HTR-8/SVneo (cell line): Measurements from ENCODE around the gene PRKCZ.

Experiments
- DNase-seq: peaks from one replicate; pipeline ENCODE4 v3.0.0; 2011; ENCODE audit warnings: low spot score, mixed read lengths; ENCODE audit not compliant: insufficient read length
- FAIRE-seq: peaks from 2 replicates; lab custom pipeline; 2011; peaks lifted over from hg19 to GRCh38; lab: Jason Lieb, UNC

The PRKCZ gene

DNA sequence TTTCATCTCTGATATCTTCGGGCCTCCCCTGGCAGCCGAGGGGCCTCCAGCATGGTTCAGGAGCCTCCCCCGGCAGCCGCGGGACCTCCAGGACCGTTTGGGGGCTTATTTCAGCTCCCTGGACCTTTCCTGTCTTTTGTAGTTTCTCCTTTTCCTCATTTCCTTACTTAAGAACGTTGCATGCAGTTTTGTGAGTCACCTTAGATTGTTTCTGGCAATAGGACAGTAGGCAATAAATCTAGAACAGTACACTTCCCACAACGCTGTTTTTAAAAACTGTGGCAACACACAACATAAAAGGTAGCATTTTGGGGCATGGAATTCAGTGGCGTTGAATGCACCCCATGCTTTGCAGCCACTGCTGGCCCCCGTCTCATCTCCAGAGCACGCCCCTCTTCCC, 120.0 kb downstream of the PRKCZ start:
- no peak for FAIRE-seq
- no peak for DNase-seq

DNA sequence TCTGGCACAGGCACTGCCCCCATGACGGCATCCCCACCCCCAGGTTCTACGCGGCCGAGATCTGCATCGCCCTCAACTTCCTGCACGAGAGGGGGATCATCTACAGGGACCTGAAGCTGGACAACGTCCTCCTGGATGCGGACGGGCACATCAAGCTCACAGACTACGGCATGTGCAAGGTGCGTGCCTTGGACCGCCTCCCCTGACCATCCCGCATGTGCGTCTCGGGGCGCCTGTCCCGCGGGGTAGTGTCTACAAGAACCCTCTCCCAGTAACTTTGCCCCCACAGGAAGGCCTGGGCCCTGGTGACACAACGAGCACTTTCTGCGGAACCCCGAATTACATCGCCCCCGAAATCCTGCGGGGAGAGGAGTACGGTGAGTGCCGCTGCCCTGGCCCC, 121.8 kb downstream of the PRKCZ start:
- DNase-seq (no peak), FAIRE-seq (no peak)

DNA sequence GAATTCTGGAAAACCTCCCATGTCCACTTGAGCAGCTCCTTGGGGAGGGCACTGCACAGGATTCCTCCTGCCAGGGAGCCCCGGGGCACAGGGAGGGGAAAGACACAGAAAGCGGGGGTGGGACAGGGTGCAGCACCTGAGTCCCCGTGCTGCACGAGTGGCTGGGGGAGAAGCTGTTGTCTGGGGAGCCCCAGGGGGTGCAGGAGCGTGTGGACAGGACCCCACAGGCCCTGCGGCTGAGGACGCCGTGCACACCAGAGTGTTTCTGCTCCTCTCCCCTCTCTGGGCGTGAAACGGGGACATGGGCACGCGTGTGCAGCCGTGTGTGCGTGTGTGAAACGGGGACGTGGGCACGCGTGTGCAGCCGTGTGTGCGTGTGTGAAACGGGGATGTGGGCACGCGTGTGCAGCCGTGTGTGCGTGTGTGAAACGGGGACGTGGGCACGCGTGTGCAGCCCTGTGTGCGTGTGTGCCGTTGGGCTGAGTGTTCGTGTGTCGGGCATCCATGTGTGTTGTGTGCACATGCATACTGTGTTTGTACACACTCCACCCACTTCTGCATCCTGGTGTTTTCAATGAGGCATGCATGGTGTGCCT, 122.4 kb downstream of the PRKCZ start:
- FAIRE-seq (peak; percentile 52), DNase-seq (no peak)

DNA sequence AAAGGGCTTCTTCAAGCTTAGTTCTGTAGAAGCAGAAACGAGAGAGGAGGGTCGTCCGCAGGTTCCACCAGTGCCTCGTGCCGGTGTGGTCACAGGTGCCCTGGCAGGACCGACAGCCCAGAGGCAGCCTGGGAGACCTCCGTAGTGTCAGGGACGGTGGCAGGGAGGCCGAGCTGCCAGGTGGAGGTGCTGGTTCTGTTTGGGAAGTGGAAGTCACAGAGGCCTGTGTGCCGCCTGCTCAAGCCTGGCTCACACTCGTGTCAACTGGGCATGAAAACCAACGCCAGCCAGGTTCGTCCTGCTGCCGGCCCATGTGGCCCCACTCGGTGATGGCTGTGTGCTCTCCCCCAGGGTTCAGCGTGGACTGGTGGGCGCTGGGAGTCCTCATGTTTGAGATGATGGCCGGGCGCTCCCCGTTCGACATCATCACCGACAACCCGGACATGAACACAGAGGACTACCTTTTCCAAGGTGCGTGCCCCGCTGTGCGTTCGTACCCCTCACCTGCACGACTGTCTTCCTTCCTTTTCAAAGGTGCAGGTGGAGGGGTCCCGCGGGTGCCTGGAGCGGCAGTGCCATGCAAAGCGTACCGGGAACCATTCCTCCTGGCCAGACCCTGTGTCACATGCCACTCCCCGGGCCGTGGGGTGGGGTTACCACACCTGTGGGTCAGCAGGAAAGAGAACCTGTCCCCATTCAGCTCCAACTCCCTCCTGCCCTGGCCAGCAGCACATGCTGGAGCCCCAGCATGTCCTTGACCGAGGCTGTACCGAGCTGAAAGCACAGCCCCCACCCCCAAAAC, 123.5 kb downstream of the PRKCZ start:
- FAIRE-seq (no peak), DNase-seq (no peak)

DNA sequence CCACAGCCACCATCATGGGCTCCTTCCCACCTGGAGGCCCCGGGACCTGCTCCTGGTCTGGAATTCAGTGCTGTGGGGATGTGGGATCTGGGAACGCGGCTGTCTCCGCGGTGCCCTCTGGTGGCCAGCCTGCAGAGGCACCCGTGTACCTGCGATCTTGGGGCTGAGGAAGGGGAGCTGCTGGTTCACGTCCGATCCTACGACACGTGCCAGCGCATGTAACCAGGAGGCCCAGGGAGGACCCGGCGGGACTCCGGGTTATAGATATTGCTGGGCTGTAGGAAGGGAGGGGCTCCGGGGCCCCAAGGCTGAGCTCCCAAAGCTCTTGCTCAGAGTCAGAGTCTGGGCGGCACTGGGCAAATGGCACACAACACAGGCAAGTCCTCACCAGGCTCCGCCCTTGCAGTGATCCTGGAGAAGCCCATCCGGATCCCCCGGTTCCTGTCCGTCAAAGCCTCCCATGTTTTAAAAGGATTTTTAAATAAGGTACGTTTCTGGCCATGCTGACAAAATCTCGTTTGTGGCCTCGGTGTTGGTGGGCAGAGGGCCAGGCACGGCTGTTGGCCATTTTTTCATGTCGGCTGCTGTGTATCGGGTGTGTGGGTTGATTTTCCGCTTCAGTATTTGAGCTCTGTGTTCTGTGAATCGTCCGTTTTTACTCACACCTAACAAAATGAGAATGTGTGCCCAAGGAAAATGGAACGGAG, 124.3 kb downstream of the PRKCZ start:
- no peak for FAIRE-seq
- peak; percentile 79 for DNase-seq

DNA sequence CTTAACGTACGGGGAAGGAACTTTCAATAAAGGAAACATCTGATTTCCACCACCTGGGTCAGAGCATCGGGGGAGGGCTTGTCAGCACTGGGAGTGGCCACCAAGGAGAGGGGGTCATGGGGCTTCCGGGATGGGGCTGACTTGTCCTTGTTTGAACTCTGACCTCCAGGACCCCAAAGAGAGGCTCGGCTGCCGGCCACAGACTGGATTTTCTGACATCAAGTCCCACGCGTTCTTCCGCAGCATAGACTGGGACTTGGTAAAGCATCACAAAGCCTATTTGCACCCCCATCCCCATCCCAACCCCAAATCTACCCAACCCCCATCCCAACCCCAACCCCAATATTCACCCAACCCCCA, 124.8 kb downstream of the PRKCZ start:
- DNase-seq (no peak), FAIRE-seq (no peak)

DNA sequence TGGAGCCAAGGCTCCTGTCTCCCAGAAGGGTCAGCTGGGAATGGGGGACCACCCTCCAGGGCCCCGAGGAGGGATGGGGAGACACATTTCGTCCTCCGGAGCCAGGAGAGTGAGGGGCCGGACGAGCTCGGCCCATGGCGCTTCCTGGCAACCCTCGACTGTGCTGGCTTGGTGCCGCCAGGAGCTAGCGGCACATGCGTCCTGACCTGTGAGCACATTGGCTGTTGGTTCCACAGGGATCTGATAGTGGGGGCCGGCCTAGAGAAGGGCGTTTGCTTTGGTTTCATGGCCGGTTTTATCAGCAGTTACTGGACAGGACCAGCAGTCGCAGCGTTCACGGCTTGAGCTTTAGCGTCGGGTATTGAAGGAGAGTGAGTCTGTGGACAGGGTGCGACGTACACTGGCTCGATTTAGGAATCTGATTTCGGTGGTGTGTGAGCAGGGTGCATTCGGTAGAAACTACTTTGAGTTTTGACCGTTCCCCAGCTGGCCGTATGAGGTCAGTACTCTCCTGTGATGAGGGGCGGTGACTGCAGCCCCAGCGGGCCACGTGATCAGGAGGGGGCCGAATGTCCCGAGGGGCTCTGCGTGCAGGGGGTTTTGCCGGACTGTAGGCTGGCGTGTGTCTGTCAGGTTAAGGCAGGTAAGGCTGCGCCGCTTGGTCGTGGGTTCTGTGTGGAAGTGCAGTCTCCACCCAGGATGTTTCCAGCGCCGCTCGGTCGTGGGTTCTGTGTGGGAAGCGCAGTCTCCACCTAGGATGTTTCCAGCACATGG, 125.7 kb downstream of the PRKCZ start:
- FAIRE-seq, result no peak
- DNase-seq, result no peak

DNA sequence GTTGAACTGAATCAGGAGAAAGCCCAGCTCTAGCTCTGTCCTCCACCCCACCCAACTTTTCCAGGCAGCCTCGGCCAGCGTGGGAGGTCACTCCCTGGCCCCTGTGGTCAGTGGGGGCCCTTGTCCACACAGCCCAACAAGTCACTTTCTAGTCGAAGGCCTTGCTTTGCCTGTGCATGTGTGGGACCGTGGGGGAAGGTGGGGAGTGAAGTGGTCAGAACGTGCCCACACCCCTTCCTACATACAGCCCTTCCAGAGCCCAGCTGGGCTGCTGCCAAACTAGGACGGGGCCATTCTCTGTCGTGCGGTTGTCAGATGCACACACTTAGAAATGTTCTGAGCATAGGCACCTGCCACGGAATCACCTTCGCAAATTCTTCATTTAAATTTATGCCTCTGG, 126.4 kb downstream of the PRKCZ start:
- FAIRE-seq (no peak), DNase-seq (no peak)

DNA sequence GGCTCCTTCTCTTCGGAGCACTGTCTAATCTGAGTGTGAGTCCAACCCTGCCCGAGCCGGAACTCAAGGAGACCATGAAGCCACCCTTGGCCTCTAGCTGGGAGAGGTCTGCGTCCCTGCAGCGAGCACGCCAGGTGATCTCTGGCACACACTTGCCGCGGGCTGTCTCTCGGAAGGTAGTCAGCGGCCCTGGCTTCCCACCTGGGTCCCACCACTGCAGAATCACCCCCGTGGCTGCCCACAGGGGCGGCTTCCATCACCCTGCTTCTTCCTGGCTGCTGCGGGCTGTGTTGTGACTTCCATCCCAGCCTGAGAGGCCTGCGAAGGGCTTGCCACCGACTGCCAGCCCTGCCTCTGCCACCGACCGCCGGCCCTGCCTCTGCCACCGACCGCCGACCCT, 127.3 kb downstream of the PRKCZ start:
- FAIRE-seq, result no peak

DNA sequence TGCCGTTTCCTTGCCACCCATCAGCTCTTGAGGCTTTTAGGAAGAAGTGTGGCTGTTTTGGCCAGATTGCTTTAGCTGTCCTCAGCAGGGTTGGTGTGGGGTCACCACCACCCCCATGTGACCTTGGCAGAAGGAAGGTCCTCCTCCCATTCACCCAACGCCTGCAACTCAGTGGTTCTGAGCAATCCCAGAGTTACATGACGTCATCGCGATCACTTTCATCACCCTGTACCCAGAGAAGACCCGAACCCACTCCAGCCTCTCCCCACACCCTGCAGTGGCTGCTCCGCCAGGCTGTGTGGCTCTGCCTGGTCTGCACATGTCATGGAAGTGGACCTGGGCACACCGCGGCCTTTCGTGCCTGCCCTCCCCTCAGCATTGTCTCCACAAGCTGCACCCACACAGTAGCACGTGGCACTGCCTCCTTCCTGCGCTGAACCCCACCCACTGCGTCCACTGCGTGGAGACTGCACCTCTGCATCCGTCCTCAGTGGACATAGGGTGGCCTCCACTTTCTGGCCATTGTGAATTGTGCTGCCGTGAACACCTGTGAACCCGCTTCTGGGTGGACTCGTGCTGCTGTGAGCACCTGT, 127.8 kb downstream of the PRKCZ start:
- no peak for DNase-seq

More for the DNA sequence above, 127.3 kb downstream of the PRKCZ start:
- no peak for DNase-seq

DNA sequence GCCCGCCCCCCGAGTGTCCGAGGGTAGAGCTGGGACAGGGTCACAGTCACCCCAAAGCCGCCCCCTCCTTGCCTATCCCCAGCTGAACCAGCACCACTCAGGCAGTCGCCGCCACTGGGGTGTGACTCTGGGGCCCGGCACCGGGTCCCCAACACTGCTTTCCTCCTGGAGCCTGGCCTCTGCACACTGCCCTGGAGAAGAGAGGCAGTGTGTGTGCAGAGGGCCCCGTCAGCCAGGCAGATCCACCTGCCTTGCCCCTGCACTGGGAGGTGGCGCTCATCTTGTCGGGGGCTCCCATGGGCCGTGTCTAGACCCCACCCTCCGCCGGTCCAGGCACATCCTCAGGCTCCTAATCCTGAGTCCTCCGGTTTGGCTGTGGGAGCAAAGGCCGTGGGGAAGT, 128.7 kb downstream of the PRKCZ start:
- no peak for DNase-seq

More for the DNA sequence above, 127.8 kb downstream of the PRKCZ start:
- no peak for FAIRE-seq

DNA sequence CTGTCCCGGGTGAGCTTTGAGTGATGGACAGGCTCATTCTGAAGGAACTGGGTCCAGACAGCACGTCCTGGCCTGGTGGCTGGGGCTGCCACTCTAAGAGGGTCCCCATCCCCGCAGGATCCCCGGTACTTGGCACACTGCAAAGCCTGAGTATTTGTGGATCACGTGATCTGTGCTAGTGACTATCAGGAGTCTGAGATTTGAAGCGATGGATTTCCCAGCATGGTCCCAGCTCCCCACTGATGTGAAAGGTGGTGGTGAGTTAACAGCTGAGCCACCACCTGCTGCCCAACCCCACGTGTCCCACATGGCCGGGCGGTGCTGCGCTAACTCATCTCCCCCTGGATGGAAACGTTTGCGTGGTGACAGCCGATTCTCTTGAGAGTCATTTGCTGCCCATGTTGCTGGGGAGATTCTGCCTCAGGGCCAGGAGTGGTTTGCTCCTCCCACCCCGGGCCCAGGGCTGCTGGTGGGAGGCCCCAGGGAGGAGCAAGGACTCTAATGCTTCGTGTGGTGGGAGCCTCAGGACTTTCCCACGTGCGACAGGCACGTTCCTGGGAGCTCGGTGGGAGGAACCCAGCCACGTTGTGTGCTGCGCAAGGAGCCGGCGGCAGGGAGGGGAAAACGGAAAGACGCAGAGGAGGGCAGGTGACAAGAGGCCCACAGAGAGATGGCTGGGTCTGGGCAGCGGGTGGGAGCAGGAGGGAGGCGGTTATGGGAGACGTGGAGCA, 129.2 kb downstream of the PRKCZ start:
- FAIRE-seq, result no peak
- no peak for DNase-seq

More for the DNA sequence above, 128.7 kb downstream of the PRKCZ start:
- FAIRE-seq, result no peak

DNA sequence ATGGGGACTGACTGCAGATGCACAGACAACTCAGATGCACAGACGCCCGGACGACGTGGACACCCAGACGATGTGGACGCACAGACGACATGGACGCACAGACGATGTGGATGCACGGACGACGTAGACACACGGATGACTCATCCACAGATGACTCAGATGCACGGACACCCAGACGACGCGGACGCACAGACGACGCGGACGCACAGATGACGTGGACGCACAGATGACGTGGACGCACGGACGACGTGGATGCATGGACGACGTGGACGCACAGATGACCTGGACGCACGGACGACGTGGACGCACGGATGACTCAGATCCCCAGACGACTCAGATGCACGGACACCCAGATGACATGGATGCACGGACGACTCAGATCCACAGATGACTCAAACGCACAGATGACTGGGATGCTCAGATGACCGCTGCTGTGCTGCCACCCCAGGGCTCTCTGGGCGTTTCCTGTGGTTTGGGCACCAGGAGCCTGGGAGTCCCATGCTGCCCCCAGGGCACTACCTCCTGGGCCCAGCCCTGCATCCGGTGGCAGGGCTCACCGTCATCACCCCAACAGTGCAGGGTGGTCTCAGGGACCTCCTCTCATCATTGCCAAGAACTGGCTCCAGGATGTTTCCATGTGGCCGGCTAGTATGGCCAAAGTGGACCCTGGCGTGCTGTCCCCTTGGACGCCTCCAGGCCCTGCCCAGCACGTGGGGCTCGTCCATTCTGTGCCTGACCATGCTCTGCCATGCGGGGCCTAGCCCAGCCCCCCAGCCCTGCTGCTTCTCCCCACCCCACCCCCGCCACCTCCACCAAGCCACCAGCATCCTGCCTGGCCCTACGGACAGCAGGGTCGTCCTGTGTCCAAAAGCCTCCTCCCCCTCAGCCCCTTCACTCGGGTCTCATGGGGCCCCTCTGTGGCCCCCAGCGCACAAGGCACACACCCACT, 130.4 kb downstream of the PRKCZ start:
- DNase-seq (no peak), FAIRE-seq (peak; percentile 65)

DNA sequence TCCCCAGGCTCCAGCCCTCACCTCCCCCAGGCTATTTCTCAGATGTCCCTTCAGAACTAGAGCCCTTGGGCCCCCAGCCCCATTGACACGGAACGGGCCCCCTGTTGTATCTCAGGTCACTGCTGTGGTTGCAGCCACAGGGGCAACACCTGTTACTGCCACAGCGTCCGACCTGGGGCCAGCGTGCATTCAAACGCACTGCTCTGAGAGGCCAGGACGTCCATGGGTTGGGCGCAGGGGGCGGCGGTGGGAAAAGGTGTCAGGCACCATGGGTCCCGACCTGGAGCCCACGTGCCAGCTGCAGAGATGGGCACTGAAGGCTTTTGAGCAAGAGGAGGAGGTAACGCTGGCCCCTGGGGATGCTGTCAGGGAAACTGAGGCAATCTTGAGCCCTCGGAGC, 131.1 kb downstream of the PRKCZ start:
- DNase-seq, result no peak
- no peak for FAIRE-seq

DNA sequence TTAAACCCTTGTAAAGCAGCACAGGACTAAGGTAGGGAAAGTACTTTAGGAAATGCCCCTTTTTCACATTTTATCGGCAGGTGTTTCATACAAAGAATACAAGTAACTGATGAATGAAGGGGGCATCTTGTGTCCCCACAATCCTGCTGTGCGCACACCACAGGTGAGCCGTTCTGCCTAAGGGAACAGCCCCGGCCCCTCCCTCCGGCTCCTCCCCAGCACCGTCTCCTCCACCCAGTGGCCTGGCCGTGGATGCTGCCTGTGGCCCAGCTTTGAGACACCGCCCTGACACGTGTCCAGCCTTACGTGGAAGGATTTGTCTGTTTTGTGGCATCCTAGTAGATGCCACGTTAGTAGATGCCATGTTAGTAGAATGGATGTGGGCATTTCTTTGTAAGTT, 131.5 kb downstream of the PRKCZ start:
- DNase-seq (no peak), FAIRE-seq (no peak)

DNA sequence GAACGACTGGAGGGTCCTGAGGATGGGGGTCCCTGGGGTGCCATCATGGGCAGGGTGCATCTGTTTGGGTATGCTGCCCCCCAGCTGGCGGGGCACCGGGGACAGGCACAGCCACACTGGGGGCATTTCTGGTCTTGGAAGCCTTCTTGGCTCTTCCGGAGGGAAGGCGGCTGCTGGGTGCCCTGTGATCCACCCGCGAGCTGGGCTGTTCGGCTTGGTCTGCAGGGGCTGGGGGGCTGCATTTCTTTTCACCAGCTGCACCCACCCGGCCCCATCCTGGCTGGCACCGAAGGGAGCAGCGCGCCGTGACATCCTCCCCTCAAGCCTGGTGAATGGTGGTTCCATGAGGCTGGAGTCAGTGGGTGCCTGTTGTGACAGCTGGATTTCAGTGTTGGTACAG, 132.2 kb downstream of the PRKCZ start:
- no peak for FAIRE-seq

DNA sequence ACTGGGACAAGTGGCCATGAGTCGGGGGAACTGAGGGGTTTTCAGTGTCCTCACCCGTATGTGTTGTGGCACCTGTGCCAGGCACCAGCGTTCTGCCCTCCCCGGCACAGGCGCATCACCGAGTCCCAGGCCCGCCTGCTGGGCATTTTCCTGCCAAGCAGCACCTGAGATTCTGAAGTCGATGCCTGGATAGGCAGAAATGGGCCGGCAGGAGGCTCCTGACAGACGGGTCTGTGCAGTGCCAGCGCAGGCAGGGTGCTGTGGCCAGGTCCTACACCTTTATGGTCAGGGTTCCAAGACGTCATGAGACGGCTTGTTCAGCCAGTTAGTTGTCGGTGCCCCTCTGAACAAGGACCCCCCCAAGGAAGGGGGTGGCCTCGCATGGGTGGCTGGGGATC, 133.7 kb downstream of the PRKCZ start:
- FAIRE-seq (no peak), DNase-seq (no peak)

More for the DNA sequence above, 132.2 kb downstream of the PRKCZ start:
- no peak for DNase-seq

DNA sequence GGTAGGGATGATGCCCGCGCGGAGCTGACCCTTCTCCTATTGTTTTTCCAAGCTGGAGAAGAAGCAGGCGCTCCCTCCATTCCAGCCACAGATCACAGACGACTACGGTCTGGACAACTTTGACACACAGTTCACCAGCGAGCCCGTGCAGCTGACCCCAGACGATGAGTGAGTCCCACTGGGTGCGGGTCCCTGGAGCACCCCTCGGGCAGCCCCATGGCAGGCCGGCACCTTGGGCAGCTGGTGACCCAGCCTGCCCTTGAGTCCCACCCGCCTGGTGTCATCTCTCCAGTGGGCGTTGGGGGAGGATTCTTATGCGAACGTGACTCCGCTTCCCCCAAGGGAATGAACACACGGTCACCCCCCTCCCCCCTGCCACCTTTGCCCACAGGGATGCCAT, 134.3 kb downstream of the PRKCZ start:
- no peak for DNase-seq

DNA sequence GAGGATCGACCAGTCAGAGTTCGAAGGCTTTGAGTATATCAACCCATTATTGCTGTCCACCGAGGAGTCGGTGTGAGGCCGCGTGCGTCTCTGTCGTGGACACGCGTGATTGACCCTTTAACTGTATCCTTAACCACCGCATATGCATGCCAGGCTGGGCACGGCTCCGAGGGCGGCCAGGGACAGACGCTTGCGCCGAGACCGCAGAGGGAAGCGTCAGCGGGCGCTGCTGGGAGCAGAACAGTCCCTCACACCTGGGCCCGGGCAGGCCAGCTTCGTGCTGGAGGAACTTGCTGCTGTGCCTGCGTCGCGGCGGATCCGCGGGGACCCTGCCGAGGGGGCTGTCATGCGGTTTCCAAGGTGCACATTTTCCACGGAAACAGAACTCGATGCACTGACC, 134.7 kb downstream of the PRKCZ start:
- no peak for FAIRE-seq
- no peak for DNase-seq

More for the DNA sequence above, 134.3 kb downstream of the PRKCZ start:
- FAIRE-seq, result no peak
